T-helper 2 cell treated with Interferon-gamma antibody and Interleukin-4, amounts not matched to agents 100 ng/mL and 5 ng/mL, for 36 hours (primary cell): ENCODE results near the gene SYDE1. TPM values are rescaled to one million over a fixed set of nuclear protein-coding genes. Genes with fewer than 3 reads are reported as not detected.

ENCODE experiments used
- total RNA-seq: library from RNA; stranded (reverse); gene quantifications from 2 replicates; pipeline ENCODE4 v1.2.3, GENCODE V29; 2022

SYDE1 gene
- total RNA-seq, 1 donor from 2014 or later = 0.55 TPM

Other genes with a start within 250 kb of the SYDE1 start
- not detected in 2 replicates for gene OR7A17, start 221.3 kb upstream of the SYDE1 start, total RNA-seq
- not detected in 2 replicates for gene OR7C2, start 165.9 kb upstream of the SYDE1 start, total RNA-seq
- not detected in 2 replicates for gene SLC1A6, start 127.5 kb upstream of the SYDE1 start, total RNA-seq
- gene CASP14, start 57.9 kb upstream of the SYDE1 start, total RNA-seq = not detected in 2 replicates
- gene OR1I1, start 25.2 kb upstream of the SYDE1 start, total RNA-seq = not detected in 2 replicates
- not detected in 2 replicates for gene NOTCH3, start 93.6 kb downstream of the SYDE1 start, total RNA-seq
- 0.11 TPM in 1 of 2 replicates, not detected in the other for gene EPHX3, start 125.0 kb downstream of the SYDE1 start, total RNA-seq
- 115 and 117 TPM in 2 replicates for gene BRD4, start 225.1 kb downstream of the SYDE1 start, total RNA-seq